Endothelial cell of umbilical vein (primary cell): Measurements from ENCODE around the gene DIRAS3.

Source experiments
- CTCF ChIP-seq, 2 donors: IDR thresholded peaks; 1 replicate in 1 of 2; 2 replicates in 1 of 2; pipeline ENCODE4 v1.5.1; 2011; ENCODE audit warnings: low read length in 2 of 2, mild to moderate bottlenecking in 2 of 2, moderate library complexity in 2 of 2, control low read depth in 1 of 2, inconsistent platforms in 1 of 2, low read depth in 1 of 2; ENCODE audit not compliant: insufficient read depth in 1 of 2; ENCODE audit errors: extremely low read depth in 1 of 2
- EZH2 ChIP-seq: IDR thresholded peaks from 2 replicates; pipeline ENCODE4 v1.6.1; 2012; ENCODE audit warnings: borderline replicate concordance, low read depth, mild to moderate bottlenecking, moderate library complexity, low read length, inconsistent platforms; ENCODE audit not compliant: severe bottlenecking
- FOS ChIP-seq: IDR thresholded peaks from 2 replicates; pipeline ENCODE4 v1.6.1; 2011; ENCODE audit warnings: mild to moderate bottlenecking, low read length, moderate library complexity, borderline replicate concordance; ENCODE audit not compliant: insufficient read depth
- GATA2 ChIP-seq: IDR thresholded peaks from 2 replicates; pipeline ENCODE4 v1.7.0; 2011; ENCODE audit warnings: low read depth, mild to moderate bottlenecking, moderate library complexity, mixed read lengths, low read length; ENCODE audit not compliant: insufficient read length, insufficient read depth
- JUN ChIP-seq: IDR thresholded peaks from 2 replicates; pipeline ENCODE4 v1.6.1; 2011; ENCODE audit warnings: borderline replicate concordance, low read depth; ENCODE audit not compliant: insufficient read length, insufficient read depth
- MAX ChIP-seq: IDR thresholded peaks from 2 replicates; pipeline ENCODE4 v1.6.1; 2011; ENCODE audit not compliant: insufficient read depth, insufficient read length
- MYC ChIP-seq: IDR thresholded peaks from one replicate; pipeline ENCODE4 v1.6.1; 2011; ENCODE audit warnings: mild to moderate bottlenecking, low read depth, low read length
- POLR2A ChIP-seq: IDR thresholded peaks from 2 replicates; pipeline ENCODE4 v1.6.1; 2012; ENCODE audit warnings: low read depth, mild to moderate bottlenecking, control low read depth, low read length
- POLR2AphosphoS5 ChIP-seq: IDR thresholded peaks from 2 replicates; pipeline ENCODE4 v1.6.1; 2012; ENCODE audit warnings: low read depth, mild to moderate bottlenecking, control low read depth, low read length, moderate library complexity; ENCODE audit not compliant: insufficient read depth

GRCh38 chr1:68049941-68050878, at the start of gene DIRAS3:
- no peak for TF ChIP-seq POLR2A
- no peak for TF ChIP-seq EZH2
- no peak for TF ChIP-seq CTCF (IDR thresholded peaks at IDR 0.05; ENCODE audit: extremely low read depth in 1 of 2, insufficient read depth in 1 of 2, low read depth in 1 of 2, low read length in 2 of 2)
- no peak for TF ChIP-seq POLR2AphosphoS5
- no peak for TF ChIP-seq MYC
- TF ChIP-seq MAX = no peak
- TF ChIP-seq FOS = no peak
- TF ChIP-seq JUN = no peak
- no peak for TF ChIP-seq GATA2
